HEK293 (cell line): Measurements from ENCODE around the gene ELAVL2.

Experiments
- CTCF ChIA-PET: fragments of 350-600 bp; formaldehyde crosslinking; extraction: SDS; loops from one replicate; lab custom pipeline; 2021; ENCODE audit warnings: antibody characterized with exemption; lab: Yijun Ruan, JAX
- POLR2A ChIA-PET: fragments of 300-600 bp; formaldehyde crosslinking; extraction: SDS; loops from one replicate; lab custom pipeline; 2020; ENCODE audit warnings: antibody characterized with exemption, inconsistent platforms; lab: Yijun Ruan, JAX
- H3K27ac ChIP-seq: fragments of 200-500 bp; sonication (Bioruptor generic); 2 replicates; pipeline ENCODE4 v1.5.1; 2014; ENCODE audit warnings: low read depth, low read length, control low read depth, inconsistent platforms; ENCODE audit errors: extremely low read depth
- H3K36me3 ChIP-seq, 2 experiments: fragments of 200-500 bp in 1 of 2; sonication (Bioruptor generic) in 1 of 2; 1 replicate in 1 of 2; 2 replicates in 1 of 2; pipeline ENCODE4 v1.5.1; 2014 to 2017; ENCODE audit warnings: inconsistent platforms in 2 of 2, low read length in 2 of 2; ENCODE audit not compliant: control insufficient read depth in 2 of 2, insufficient read depth in 1 of 2
- H3K4me1 ChIP-seq: fragments of 200-500 bp; sonication (Bioruptor generic); 2 replicates; pipeline ENCODE4 v1.5.1; 2014; ENCODE audit warnings: mild to moderate bottlenecking, low read length, inconsistent platforms; ENCODE audit not compliant: control insufficient read depth, insufficient read depth
- H3K4me3 ChIP-seq: 2 replicates; pipeline ENCODE4 v1.5.1; 2011; ENCODE audit warnings: low read depth, mild to moderate bottlenecking, control low read depth, low read length, moderate library complexity
- H3K9me3 ChIP-seq: fragments of 200-500 bp; sonication (Bioruptor generic); 2 replicates; pipeline ENCODE4 v1.5.1; 2014; ENCODE audit warnings: low read depth, low read length, inconsistent platforms; ENCODE audit not compliant: control insufficient read depth, insufficient read depth
- KLF1 ChIP-seq: fragments of 450-650 bp; formaldehyde crosslinking; IDR thresholded peaks from 2 replicates; pipeline ENCODE4 v1.5.1; 2016; ENCODE audit warnings: missing biosample characterization, missing genetic modification characterization
- KLF7 ChIP-seq: fragments of 450-650 bp; formaldehyde crosslinking; IDR thresholded peaks from 2 replicates; pipeline ENCODE4 v1.5.1; 2016; ENCODE audit warnings: missing biosample characterization, missing genetic modification characterization, borderline replicate concordance
- SCRT1 ChIP-seq: fragments of 450-650 bp; formaldehyde crosslinking; IDR thresholded peaks from 2 replicates; pipeline ENCODE4 v1.5.1; 2016; ENCODE audit warnings: missing biosample characterization, missing genetic modification characterization, borderline replicate concordance
- ZFHX2 ChIP-seq: fragments of 450-650 bp; formaldehyde crosslinking; conservative IDR thresholded peaks from 2 replicates; pipeline ENCODE4 v1.5.1; 2016; ENCODE audit warnings: missing biosample characterization, missing genetic modification characterization
- ZNF133 ChIP-seq: fragments of 450-650 bp; formaldehyde crosslinking; IDR thresholded peaks from 2 replicates; pipeline ENCODE4 v1.5.1; 2016; ENCODE audit warnings: missing biosample characterization, missing genetic modification characterization
- ZNF394 ChIP-seq: fragments of 450-650 bp; formaldehyde crosslinking; IDR thresholded peaks from 2 replicates; pipeline ENCODE4 v1.5.1; 2016; ENCODE audit warnings: missing biosample characterization, missing genetic modification characterization, mild to moderate bottlenecking, moderate library complexity, borderline replicate concordance
- ZNF48 ChIP-seq: fragments of 450-650 bp; formaldehyde crosslinking; IDR thresholded peaks from 2 replicates; pipeline ENCODE4 v1.5.1; 2016; ENCODE audit warnings: missing biosample characterization, missing genetic modification characterization
- ZNF629 ChIP-seq: fragments of 450-650 bp; formaldehyde crosslinking; IDR thresholded peaks from 2 replicates; pipeline ENCODE4 v1.5.1; 2017; ENCODE audit warnings: missing biosample characterization, missing genetic modification characterization
- ZNF654 ChIP-seq: fragments of 450-650 bp; formaldehyde crosslinking; IDR thresholded peaks from 2 replicates; pipeline ENCODE4 v1.5.1; 2016; ENCODE audit warnings: low read depth, missing biosample characterization, missing genetic modification characterization
- ZNF664 ChIP-seq: fragments of 450-650 bp; formaldehyde crosslinking; IDR thresholded peaks from 2 replicates; pipeline ENCODE4 v1.5.1; 2016; ENCODE audit warnings: missing biosample characterization, missing genetic modification characterization
- ZNF677 ChIP-seq: fragments of 450-650 bp; IDR thresholded peaks from 2 replicates; pipeline ENCODE4 v1.5.0; 2018; ENCODE audit warnings: missing biosample characterization, mild to moderate bottlenecking, missing genetic modification characterization, moderate library complexity
- TF ChIP-seq, protein P1 (sequence below): fragments of 450-650 bp; formaldehyde crosslinking; IDR thresholded peaks from 2 replicates; pipeline ENCODE4 v1.5.1; 2017; ENCODE audit warnings: missing biosample characterization, mild to moderate bottlenecking, missing genetic modification characterization, moderate library complexity
- TF ChIP-seq, protein P2 (sequence below): fragments of 450-650 bp; formaldehyde crosslinking; IDR thresholded peaks from 2 replicates; pipeline ENCODE4 v1.5.1; 2016; ENCODE audit warnings: missing biosample characterization, missing genetic modification characterization
- TF ChIP-seq, protein P3 (sequence below): IDR thresholded peaks from 2 replicates; pipeline ENCODE4 v1.6.1; 2011; ENCODE audit warnings: mild to moderate bottlenecking, low read depth, low read length, borderline replicate concordance
- TF ChIP-seq, protein P4 (sequence below): fragments of 450-650 bp; formaldehyde crosslinking; IDR thresholded peaks from 2 replicates; pipeline ENCODE4 v1.5.1; 2017; ENCODE audit warnings: missing biosample characterization, missing genetic modification characterization
- TF ChIP-seq, protein P5 (sequence below): fragments of 450-650 bp; formaldehyde crosslinking; IDR thresholded peaks from 2 replicates; pipeline ENCODE4 v1.5.1; 2016; ENCODE audit warnings: missing biosample characterization, missing genetic modification characterization
- TF ChIP-seq, protein P6 (sequence below): fragments of 450-650 bp; formaldehyde crosslinking; IDR thresholded peaks from 2 replicates; pipeline ENCODE4 v1.5.1; 2016; ENCODE audit warnings: missing biosample characterization, missing genetic modification characterization
- TF ChIP-seq, protein P7 (sequence below): fragments of 450-650 bp; formaldehyde crosslinking; IDR thresholded peaks from 2 replicates; pipeline ENCODE4 v1.5.1; 2017; ENCODE audit warnings: missing biosample characterization, missing genetic modification characterization

Gene ELAVL2

DNA sequence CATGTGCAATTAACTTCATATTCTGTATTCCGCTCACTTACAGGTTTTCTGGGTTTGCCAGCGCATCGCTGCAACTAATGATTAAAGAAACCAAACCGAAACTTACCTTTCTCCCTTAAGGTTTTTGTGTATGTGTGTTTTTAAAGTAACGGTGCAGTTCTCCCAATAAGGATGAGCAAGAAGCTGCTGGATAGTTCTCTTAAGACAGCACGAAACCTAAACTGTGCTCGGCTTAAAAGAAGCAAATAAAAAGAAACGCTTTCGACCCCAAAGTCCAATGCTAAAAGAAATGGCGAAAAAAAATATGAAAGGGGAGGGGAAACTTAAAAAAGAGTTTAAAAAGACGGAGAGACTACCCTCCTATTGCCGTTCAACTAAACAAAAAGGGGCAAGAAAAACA lies 340 bp downstream of the ELAVL2 start:
- no peaks in the 10 kb centered on the region for H3K9me3 ChIP-seq
- H3K4me1 ChIP-seq, result no peaks in the 10 kb centered on the region
- ChIA-PET POLR2A (interaction anchor here (0.8 to 1.8 kb wide), 5 partner anchors 12 to 93 kb away, joined by 3 to 6 read pairs (median 5); no protein-coding TSS in a partner anchor), CTCF (interaction anchor here (0.6 to 1.3 kb wide), 5 partner anchors 17 to 940 kb away, joined by 3 to 4 read pairs (median 3); no protein-coding TSS in a partner anchor)
- no peak for TF ChIP-seq ZNF394 (tag by site-specific recombination)
- TF ChIP-seq, protein P1, sequence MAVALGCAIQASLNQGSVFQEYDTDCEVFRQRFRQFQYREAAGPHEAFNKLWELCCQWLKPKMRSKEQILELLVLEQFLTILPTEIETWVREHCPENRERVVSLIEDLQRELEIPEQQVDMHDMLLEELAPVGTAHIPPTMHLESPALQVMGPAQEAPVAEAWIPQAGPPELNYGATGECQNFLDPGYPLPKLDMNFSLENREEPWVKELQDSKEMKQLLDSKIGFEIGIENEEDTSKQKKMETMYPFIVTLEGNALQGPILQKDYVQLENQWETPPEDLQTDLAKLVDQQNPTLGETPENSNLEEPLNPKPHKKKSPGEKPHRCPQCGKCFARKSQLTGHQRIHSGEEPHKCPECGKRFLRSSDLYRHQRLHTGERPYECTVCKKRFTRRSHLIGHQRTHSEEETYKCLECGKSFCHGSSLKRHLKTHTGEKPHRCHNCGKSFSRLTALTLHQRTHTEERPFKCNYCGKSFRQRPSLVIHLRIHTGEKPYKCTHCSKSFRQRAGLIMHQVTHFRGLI (tag by site-specific recombination), result no peak
- TF ChIP-seq, protein P2, sequence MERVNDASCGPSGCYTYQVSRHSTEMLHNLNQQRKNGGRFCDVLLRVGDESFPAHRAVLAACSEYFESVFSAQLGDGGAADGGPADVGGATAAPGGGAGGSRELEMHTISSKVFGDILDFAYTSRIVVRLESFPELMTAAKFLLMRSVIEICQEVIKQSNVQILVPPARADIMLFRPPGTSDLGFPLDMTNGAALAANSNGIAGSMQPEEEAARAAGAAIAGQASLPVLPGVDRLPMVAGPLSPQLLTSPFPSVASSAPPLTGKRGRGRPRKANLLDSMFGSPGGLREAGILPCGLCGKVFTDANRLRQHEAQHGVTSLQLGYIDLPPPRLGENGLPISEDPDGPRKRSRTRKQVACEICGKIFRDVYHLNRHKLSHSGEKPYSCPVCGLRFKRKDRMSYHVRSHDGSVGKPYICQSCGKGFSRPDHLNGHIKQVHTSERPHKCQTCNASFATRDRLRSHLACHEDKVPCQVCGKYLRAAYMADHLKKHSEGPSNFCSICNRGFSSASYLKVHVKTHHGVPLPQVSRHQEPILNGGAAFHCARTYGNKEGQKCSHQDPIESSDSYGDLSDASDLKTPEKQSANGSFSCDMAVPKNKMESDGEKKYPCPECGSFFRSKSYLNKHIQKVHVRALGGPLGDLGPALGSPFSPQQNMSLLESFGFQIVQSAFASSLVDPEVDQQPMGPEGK (tag by site-specific recombination), result no peak
- no peak for TF ChIP-seq ZFHX2
- no peak for TF ChIP-seq ZNF629 (tag by site-specific recombination)
- TF ChIP-seq ZNF677, result no peak
- TF ChIP-seq, protein P3, sequence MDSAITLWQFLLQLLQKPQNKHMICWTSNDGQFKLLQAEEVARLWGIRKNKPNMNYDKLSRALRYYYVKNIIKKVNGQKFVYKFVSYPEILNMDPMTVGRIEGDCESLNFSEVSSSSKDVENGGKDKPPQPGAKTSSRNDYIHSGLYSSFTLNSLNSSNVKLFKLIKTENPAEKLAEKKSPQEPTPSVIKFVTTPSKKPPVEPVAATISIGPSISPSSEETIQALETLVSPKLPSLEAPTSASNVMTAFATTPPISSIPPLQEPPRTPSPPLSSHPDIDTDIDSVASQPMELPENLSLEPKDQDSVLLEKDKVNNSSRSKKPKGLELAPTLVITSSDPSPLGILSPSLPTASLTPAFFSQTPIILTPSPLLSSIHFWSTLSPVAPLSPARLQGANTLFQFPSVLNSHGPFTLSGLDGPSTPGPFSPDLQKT, result no peak
- no peak for TF ChIP-seq SCRT1
- TF ChIP-seq, protein P4, sequence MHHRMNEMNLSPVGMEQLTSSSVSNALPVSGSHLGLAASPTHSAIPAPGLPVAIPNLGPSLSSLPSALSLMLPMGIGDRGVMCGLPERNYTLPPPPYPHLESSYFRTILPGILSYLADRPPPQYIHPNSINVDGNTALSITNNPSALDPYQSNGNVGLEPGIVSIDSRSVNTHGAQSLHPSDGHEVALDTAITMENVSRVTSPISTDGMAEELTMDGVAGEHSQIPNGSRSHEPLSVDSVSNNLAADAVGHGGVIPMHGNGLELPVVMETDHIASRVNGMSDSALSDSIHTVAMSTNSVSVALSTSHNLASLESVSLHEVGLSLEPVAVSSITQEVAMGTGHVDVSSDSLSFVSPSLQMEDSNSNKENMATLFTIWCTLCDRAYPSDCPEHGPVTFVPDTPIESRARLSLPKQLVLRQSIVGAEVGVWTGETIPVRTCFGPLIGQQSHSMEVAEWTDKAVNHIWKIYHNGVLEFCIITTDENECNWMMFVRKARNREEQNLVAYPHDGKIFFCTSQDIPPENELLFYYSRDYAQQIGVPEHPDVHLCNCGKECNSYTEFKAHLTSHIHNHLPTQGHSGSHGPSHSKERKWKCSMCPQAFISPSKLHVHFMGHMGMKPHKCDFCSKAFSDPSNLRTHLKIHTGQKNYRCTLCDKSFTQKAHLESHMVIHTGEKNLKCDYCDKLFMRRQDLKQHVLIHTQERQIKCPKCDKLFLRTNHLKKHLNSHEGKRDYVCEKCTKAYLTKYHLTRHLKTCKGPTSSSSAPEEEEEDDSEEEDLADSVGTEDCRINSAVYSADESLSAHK (tag by site-specific recombination), result no peak
- H3K27ac ChIP-seq, result peak overlapping the region; percentile 52; the same call in 1 of the 2 replicates
- peak overlapping the region; percentile 50 for H3K4me3 ChIP-seq
- H3K36me3 ChIP-seq, result no peaks in the 10 kb centered on the region

DNA sequence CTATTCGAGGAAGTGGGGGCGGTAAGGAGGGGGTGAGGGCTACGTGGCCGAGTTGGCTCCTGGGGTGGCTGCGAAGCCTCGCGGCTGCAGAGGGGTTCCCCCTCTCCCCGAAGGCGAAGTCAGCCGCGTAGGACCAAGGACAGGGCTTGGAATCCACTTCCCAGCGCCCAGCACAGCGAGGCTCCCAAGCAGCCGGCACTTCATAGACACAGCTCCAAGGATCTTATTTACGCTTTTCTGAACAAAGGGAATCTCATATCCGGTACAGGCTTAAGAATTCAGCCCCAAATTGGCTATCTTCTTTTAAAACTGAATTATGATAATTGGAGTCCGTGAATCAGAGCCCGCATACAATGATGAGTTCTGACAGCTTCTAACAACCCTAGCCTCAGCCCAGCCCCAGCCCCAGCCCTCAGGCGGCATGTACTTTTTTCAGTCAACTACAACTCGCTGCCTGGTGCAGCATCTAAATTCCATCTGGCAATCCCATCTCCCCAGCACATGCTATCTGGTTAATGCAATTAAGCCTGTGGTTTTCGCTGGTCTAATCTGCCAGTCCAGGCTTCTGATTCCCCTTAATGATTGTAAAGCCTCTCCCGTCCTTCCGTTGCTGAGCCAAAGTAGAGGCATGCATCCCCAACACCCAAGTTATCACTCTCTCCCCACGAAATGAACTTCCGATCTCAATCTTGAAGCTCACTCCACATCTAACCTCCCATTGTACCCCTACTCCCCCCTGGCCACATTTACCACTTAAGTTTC lies 1.0 kb downstream of the ELAVL2 start:
- Histone ChIP-seq H3K9me3 (no peaks in the 10 kb centered on the region), H3K4me1 (no peaks in the 10 kb centered on the region), H3K27ac (no peak overlapping the region), H3K4me3 (peak overlapping the region; percentile 50), H3K36me3 (no peaks in the 10 kb centered on the region)
- CTCF ChIA-PET, result interaction anchor here (0.6 to 1.2 kb wide), 4 partner anchors 23 to 703 kb away, joined by 3 read pairs; no protein-coding TSS in a partner anchor
- POLR2A ChIA-PET, result interaction anchor here (1.4 to 1.8 kb wide), 3 partner anchors 12 to 61 kb away, joined by 5 to 6 read pairs (median 6); no protein-coding TSS in a partner anchor
- TF ChIP-seq KLF7 (tag by site-specific recombination) (no peak), KLF1 (tag by site-specific recombination) (no peak), ZFHX2 (0 out of 2 replicates have a peak, but pooled peaks have one; percentile 14), ZNF48 (tag by site-specific recombination) (no peak), ZNF664 (tag by site-specific recombination) (no peak), ZNF654 (tag by site-specific recombination) (no peak), ZNF133 (tag by site-specific recombination) (no peak)
- TF ChIP-seq, protein P5, sequence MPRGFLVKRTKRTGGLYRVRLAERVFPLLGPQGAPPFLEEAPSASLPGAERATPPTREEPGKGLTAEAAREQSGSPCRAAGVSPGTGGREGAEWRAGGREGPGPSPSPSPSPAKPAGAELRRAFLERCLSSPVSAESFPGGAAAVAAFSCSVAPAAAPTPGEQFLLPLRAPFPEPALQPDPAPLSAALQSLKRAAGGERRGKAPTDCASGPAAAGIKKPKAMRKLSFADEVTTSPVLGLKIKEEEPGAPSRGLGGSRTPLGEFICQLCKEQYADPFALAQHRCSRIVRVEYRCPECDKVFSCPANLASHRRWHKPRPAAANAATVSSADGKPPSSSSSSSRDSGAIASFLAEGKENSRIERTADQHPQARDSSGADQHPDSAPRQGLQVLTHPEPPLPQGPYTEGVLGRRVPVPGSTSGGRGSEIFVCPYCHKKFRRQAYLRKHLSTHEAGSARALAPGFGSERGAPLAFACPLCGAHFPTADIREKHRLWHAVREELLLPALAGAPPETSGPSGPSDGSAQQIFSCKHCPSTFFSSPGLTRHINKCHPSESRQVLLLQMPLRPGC (tag by site-specific recombination), result no peak
- TF ChIP-seq, protein P6, sequence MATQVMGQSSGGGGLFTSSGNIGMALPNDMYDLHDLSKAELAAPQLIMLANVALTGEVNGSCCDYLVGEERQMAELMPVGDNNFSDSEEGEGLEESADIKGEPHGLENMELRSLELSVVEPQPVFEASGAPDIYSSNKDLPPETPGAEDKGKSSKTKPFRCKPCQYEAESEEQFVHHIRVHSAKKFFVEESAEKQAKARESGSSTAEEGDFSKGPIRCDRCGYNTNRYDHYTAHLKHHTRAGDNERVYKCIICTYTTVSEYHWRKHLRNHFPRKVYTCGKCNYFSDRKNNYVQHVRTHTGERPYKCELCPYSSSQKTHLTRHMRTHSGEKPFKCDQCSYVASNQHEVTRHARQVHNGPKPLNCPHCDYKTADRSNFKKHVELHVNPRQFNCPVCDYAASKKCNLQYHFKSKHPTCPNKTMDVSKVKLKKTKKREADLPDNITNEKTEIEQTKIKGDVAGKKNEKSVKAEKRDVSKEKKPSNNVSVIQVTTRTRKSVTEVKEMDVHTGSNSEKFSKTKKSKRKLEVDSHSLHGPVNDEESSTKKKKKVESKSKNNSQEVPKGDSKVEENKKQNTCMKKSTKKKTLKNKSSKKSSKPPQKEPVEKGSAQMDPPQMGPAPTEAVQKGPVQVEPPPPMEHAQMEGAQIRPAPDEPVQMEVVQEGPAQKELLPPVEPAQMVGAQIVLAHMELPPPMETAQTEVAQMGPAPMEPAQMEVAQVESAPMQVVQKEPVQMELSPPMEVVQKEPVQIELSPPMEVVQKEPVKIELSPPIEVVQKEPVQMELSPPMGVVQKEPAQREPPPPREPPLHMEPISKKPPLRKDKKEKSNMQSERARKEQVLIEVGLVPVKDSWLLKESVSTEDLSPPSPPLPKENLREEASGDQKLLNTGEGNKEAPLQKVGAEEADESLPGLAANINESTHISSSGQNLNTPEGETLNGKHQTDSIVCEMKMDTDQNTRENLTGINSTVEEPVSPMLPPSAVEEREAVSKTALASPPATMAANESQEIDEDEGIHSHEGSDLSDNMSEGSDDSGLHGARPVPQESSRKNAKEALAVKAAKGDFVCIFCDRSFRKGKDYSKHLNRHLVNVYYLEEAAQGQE (tag by site-specific recombination), result peak; percentile 90
- TF ChIP-seq, protein P7, sequence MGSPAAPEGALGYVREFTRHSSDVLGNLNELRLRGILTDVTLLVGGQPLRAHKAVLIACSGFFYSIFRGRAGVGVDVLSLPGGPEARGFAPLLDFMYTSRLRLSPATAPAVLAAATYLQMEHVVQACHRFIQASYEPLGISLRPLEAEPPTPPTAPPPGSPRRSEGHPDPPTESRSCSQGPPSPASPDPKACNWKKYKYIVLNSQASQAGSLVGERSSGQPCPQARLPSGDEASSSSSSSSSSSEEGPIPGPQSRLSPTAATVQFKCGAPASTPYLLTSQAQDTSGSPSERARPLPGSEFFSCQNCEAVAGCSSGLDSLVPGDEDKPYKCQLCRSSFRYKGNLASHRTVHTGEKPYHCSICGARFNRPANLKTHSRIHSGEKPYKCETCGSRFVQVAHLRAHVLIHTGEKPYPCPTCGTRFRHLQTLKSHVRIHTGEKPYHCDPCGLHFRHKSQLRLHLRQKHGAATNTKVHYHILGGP, result no peak
